ENCODE data around the gene SLC12A5. TPM values are rescaled to one million over a fixed set of nuclear protein-coding genes. Genes with fewer than 3 reads are reported as not detected.

SLC12A5 gene
- 0.18 and 3.8 TPM in 2 replicates for total RNA-seq (2014; rRNA removed; shearing (Covaris generic))
- total RNA-seq (2022) = 10.3 and 11.0 TPM in 2 replicates
- Bru-seq, nascent RNA = percentile 29 among the genes with signal in this experiment
- percentile 29 among the genes with signal in this experiment for BruChase-seq, experiment 1, labeled RNA remaining after a 6-hour chase
- percentile 34 among the genes with signal in this experiment for BruChase-seq, experiment 2, labeled RNA remaining after a 2-hour chase
- long read RNA-seq, partial matches to known transcripts = 0 of 2 reads
- long read RNA-seq, other reads (novel, unspliced or antisense) = 2 of 2 reads

GRCh38 chr20:46028772-46029371, at the start of gene SLC12A5:
Gene SLC12A5 (plus strand): TSS chr20:46029215. CDS start chr20:46029345, 130 bp downstream.
- CTCF ChIA-PET (ENCODE audit: unreplicated experiment) = no interaction called here
- H3K79me2 ChIP-seq (ENCODE audit: insufficient read depth, low read depth, low read length) = no peaks in the 10 kb centered on the region
- H3K4me3 ChIP-seq (ENCODE audit: low read depth, low read length, poor library complexity, severe bottlenecking) = no peak within 1 kb of the TSS
- no peak within 1 kb of the TSS for H3K27ac ChIP-seq (ENCODE audit: low read depth, low read length, poor library complexity, severe bottlenecking)
- H3K36me3 ChIP-seq (ENCODE audit: insufficient read depth, low read length) = no peaks in the 10 kb centered on the region
- no peaks in the 10 kb centered on the region for H3K4me1 ChIP-seq (ENCODE audit: insufficient read depth, low read length, poor library complexity, severe bottlenecking)
- DNase-seq (ENCODE audit: low spot score) = no peak
- intact Hi-C loops (cut with micrococcal nuclease; ENCODE audit: unreplicated experiment) = no loop called here
- no peaks in the 10 kb centered on the region; the same call in 1 of the 2 replicates for H4K20me1 ChIP-seq (ENCODE audit: insufficient read depth, low read length)
- POLR2A ChIA-PET = no interaction called here
- TF ChIP-seq CTCF (conservative IDR thresholded peaks at IDR 0.05; ENCODE audit: low read length) = no peak
- TF ChIP-seq EZH2phosphoT487 (IDR thresholded peaks at IDR 0.05; ENCODE audit: borderline replicate concordance, low read depth, low read length) = no peak
- no peaks in the 10 kb centered on the region for H3K9me3 ChIP-seq (ENCODE audit: low read length)
- H3K9me2 ChIP-seq (ENCODE audit: insufficient read depth, low read length) = no peaks in the 10 kb centered on the region
- no peak within 1 kb of the TSS for H3K4me2 ChIP-seq (ENCODE audit: low read length)
- no peak within 1 kb of the TSS for H2AFZ ChIP-seq (ENCODE audit: low read length)
- BruUV-seq (replicated peaks) = no TSS peak

GRCh38 chr20:45981261-45981660, 47.8 kb upstream of the SLC12A5 start:
- Histone ChIP-seq H3K27ac (ENCODE audit: low read depth, low read length, poor library complexity, severe bottlenecking) (no peak overlapping the region), H3K9me2 (ENCODE audit: insufficient read depth, low read length) (no peaks in the 10 kb centered on the region), H4K20me1 (ENCODE audit: insufficient read depth, low read length) (no peaks in the 10 kb centered on the region), H3K4me2 (ENCODE audit: low read length) (no peak overlapping the region), H2AFZ (ENCODE audit: low read length) (no peak overlapping the region), H3K9me3 (ENCODE audit: low read length) (no peaks in the 10 kb centered on the region), H3K4me3 (ENCODE audit: low read depth, low read length, poor library complexity, severe bottlenecking) (no peak overlapping the region), H3K79me2 (ENCODE audit: insufficient read depth, low read depth, low read length) (no peaks in the 10 kb centered on the region), H3K36me3 (ENCODE audit: insufficient read depth, low read length) (no peaks in the 10 kb centered on the region), H3K4me1 (ENCODE audit: insufficient read depth, low read length, poor library complexity, severe bottlenecking) (no peaks in the 10 kb centered on the region)
- intact Hi-C loops (cut with micrococcal nuclease; ENCODE audit: unreplicated experiment) = no loop called here
- ChIA-PET CTCF (ENCODE audit: unreplicated experiment) (no interaction called here), POLR2A (interaction anchor here (1.0 to 1.1 kb wide), 2 partner anchors 9 to 11 kb away, joined by 3 to 4 read pairs; no protein-coding TSS in a partner anchor)
- DNase-seq (ENCODE audit: low spot score) = no peak
- TF ChIP-seq CTCF (conservative IDR thresholded peaks at IDR 0.05; ENCODE audit: low read length) (no peak), EZH2phosphoT487 (IDR thresholded peaks at IDR 0.05; ENCODE audit: borderline replicate concordance, low read depth, low read length) (no peak)
- BruUV-seq (replicated peaks) = no TSS peak

GRCh38 chr20:45983279-45983743, 45.7 kb upstream of the SLC12A5 start:
- intact Hi-C loops (cut with micrococcal nuclease; ENCODE audit: unreplicated experiment) = no loop called here
- Histone ChIP-seq H3K9me3 (ENCODE audit: low read length) (no peaks in the 10 kb centered on the region), H3K79me2 (ENCODE audit: insufficient read depth, low read depth, low read length) (no peaks in the 10 kb centered on the region), H3K9me2 (ENCODE audit: insufficient read depth, low read length) (no peaks in the 10 kb centered on the region), H2AFZ (ENCODE audit: low read length) (no peak overlapping the region), H3K36me3 (ENCODE audit: insufficient read depth, low read length) (no peaks in the 10 kb centered on the region), H3K4me3 (ENCODE audit: low read depth, low read length, poor library complexity, severe bottlenecking) (no peak overlapping the region), H4K20me1 (ENCODE audit: insufficient read depth, low read length) (no peaks in the 10 kb centered on the region), H3K4me2 (ENCODE audit: low read length) (no peak overlapping the region), H3K4me1 (ENCODE audit: insufficient read depth, low read length, poor library complexity, severe bottlenecking) (no peaks in the 10 kb centered on the region), H3K27ac (ENCODE audit: low read depth, low read length, poor library complexity, severe bottlenecking) (no peak overlapping the region)
- no TSS peak for BruUV-seq (replicated peaks)
- no peak for DNase-seq (ENCODE audit: low spot score)
- no peak for TF ChIP-seq CTCF (conservative IDR thresholded peaks at IDR 0.05; ENCODE audit: low read length)
- TF ChIP-seq EZH2phosphoT487 (IDR thresholded peaks at IDR 0.05; ENCODE audit: borderline replicate concordance, low read depth, low read length) = no peak
- CTCF ChIA-PET (ENCODE audit: unreplicated experiment) = interaction anchor here (0.6 kb wide), 1 partner anchor 264 kb away, joined by 3 read pairs; no protein-coding TSS in a partner anchor
- POLR2A ChIA-PET = no interaction called here
